HCT116 (cell line): ENCODE results near the gene ANKS1A. TPM values are rescaled to one million over a fixed set of nuclear protein-coding genes. Genes with fewer than 3 reads are reported as not detected.

ENCODE experiments used
- ATAC-seq: fragments of 200-7000 bp; cut with Tn5 transposase; 2 replicates; pipeline ENCODE4 v1.9.1; 2020; ENCODE audit warnings: mild to moderate bottlenecking, moderate library complexity
- BruUV-seq: library from RNA; stranded (reverse); fragments of 400-500 nt; replicated peaks from 2 replicates; lab custom pipeline; 2021; lab: Mats Ljungman, UMichigan
- CTCF ChIA-PET: fragments of 300-600 bp; sonication (Branson Sonifier 250); formaldehyde crosslinking; loops from one replicate; lab custom pipeline; 2021; ENCODE audit warnings: antibody characterized with exemption; lab: Charles Lee
- POLR2A ChIA-PET: fragments of 300-600, 350-600 bp; sonication (Branson Sonifier 250); formaldehyde crosslinking; loops from one replicate; lab custom pipeline; 2021; ENCODE audit warnings: antibody characterized with exemption; lab: Charles Lee
- RAD21 ChIA-PET, 2 experiments: fragments of 300-600 bp; sonication (Branson Sonifier 250); formaldehyde crosslinking; loops; one replicate each; lab custom pipeline; 2023; ENCODE audit warnings: low total read pairs in 2 of 2; ENCODE audit not compliant: uncharacterized antibody in 2 of 2, unreplicated experiment in 2 of 2, low non-redundant PET in 1 of 2; lab: Charles Lee
- DNase-seq: peaks from one replicate; pipeline ENCODE4 v3.0.0-alpha.2; 2010; ENCODE audit warnings: low read depth, low spot score
- H2AFZ ChIP-seq: fragments of 200-600 bp; shearing (Covaris generic), sonication (generic); 2 replicates; pipeline ENCODE4 v1.6.1; 2017; ENCODE audit warnings: low read depth, mixed run types, mixed read lengths, antibody characterized with exemption, low read length; ENCODE audit not compliant: poor library complexity, severe bottlenecking
- H3K27ac ChIP-seq: 2 replicates; pipeline ENCODE4 v1.5.1; 2012; ENCODE audit warnings: low read depth, low read length
- H3K27me3 ChIP-seq: fragments of 200-600 bp; sonication (generic); 2 replicates; pipeline ENCODE4 v1.6.1; 2016; ENCODE audit warnings: mixed run types, low read length, mixed read lengths; ENCODE audit not compliant: insufficient read depth
- H3K36me3 ChIP-seq, 2 experiments: fragments of 200-500 bp in 1 of 2; fragments of 200-600 bp in 1 of 2; sonication (Bioruptor generic) in 1 of 2; sonication (generic) in 1 of 2; 2 replicates each; pipeline versions ENCODE4 v1.5.1 to v1.6.1; 2014 to 2016; ENCODE audit warnings: low read length in 2 of 2, inconsistent platforms in 1 of 2, mixed read lengths in 1 of 2, mixed run types in 1 of 2; ENCODE audit not compliant: insufficient read depth in 2 of 2, control insufficient read depth in 1 of 2
- H3K4me1 ChIP-seq, 2 experiments: fragments of 200-600 bp in 1 of 2; sonication (generic) in 1 of 2; 2 replicates each; pipeline versions ENCODE4 v1.5.1 to v1.6.1; 2012 to 2017; ENCODE audit warnings: low read length in 2 of 2, inconsistent platforms in 1 of 2, mild to moderate bottlenecking in 1 of 2, mixed read lengths in 1 of 2, mixed run types in 1 of 2, moderate library complexity in 1 of 2; ENCODE audit not compliant: insufficient read depth in 2 of 2, control insufficient read depth in 1 of 2
- H3K4me2 ChIP-seq: fragments of 200-600 bp; sonication (generic); 2 replicates; pipeline ENCODE4 v1.6.1; 2017; ENCODE audit warnings: mixed run types, low read length, mixed read lengths
- H3K4me3 ChIP-seq, 2 experiments: fragments of 200-600 bp in 1 of 2; sonication (generic) in 1 of 2; replicated peaks in 1 of 2; 2 replicates each; pipeline ENCODE4 v1.5.1; 2011 to 2016; ENCODE audit warnings: low read length in 2 of 2, control low read depth in 1 of 2, low read depth in 1 of 2, mild to moderate bottlenecking in 1 of 2, mixed read lengths in 1 of 2, mixed run types in 1 of 2
- H3K79me2 ChIP-seq: fragments of 200-600 bp; sonication (generic); 2 replicates; pipeline ENCODE4 v1.6.1; 2017; ENCODE audit warnings: mild to moderate bottlenecking, mixed run types, low read length, moderate library complexity, mixed read lengths; ENCODE audit not compliant: insufficient read depth
- H3K9ac ChIP-seq: fragments of 200-600 bp; sonication (generic); 2 replicates; pipeline ENCODE4 v1.6.1; 2016; ENCODE audit warnings: low read length, mixed read lengths
- H3K9me2 ChIP-seq: fragments of 200-600 bp; sonication (generic), shearing (Covaris generic); 2 replicates; pipeline ENCODE4 v1.6.1; 2017; ENCODE audit warnings: mixed run types, mild to moderate bottlenecking, moderate library complexity; ENCODE audit not compliant: insufficient read depth
- H3K9me3 ChIP-seq, 2 experiments: fragments of 200-500 bp in 1 of 2; fragments of 200-600 bp in 1 of 2; sonication (Bioruptor generic) in 1 of 2; sonication (generic) in 1 of 2; 2 replicates each; pipeline ENCODE4 v1.6.1; 2014 to 2017; ENCODE audit warnings: low read length in 2 of 2, mixed read lengths in 2 of 2, inconsistent platforms in 1 of 2, low read depth in 1 of 2, mild to moderate bottlenecking in 1 of 2, mixed run types in 1 of 2, moderate library complexity in 1 of 2; ENCODE audit not compliant: control insufficient read depth in 1 of 2, insufficient read depth in 1 of 2
- H4K20me1 ChIP-seq: fragments of 200-600 bp; sonication (generic), shearing (Covaris generic); 2 replicates; pipeline ENCODE4 v1.6.1; 2017; ENCODE audit warnings: mixed run types, mild to moderate bottlenecking, moderate library complexity; ENCODE audit not compliant: insufficient read depth
- CBX3 ChIP-seq: IDR thresholded peaks from 2 replicates; pipeline ENCODE4 v1.6.1; 2012; ENCODE audit warnings: low read depth
- CEBPB ChIP-seq: IDR thresholded peaks from 2 replicates; pipeline ENCODE4 v1.6.1; 2012; ENCODE audit warnings: low read depth
- EGR1 ChIP-seq: IDR thresholded peaks from 2 replicates; pipeline ENCODE4 v1.6.1; 2012; ENCODE audit warnings: low read depth
- ELF1 ChIP-seq: IDR thresholded peaks from 2 replicates; pipeline ENCODE4 v1.6.1; 2012; ENCODE audit warnings: low read depth, borderline replicate concordance
- EZH2phosphoT487 ChIP-seq: fragments of 200-600 bp; IDR thresholded peaks from 2 replicates; pipeline ENCODE4 v1.6.1; 2018; ENCODE audit warnings: antibody characterized with exemption, borderline replicate concordance
- FOSL1 ChIP-seq: IDR thresholded peaks from 2 replicates; pipeline ENCODE4 v1.6.1; 2012; ENCODE audit warnings: low read depth
- JUND ChIP-seq: IDR thresholded peaks from 2 replicates; pipeline ENCODE4 v1.6.1; 2012
- POLR2A ChIP-seq: IDR thresholded peaks from 2 replicates; pipeline ENCODE4 v1.7.0; 2011; ENCODE audit warnings: borderline replicate concordance; ENCODE audit not compliant: insufficient read depth, insufficient read length; ENCODE audit errors: extremely low read depth
- SIN3A ChIP-seq: IDR thresholded peaks from 2 replicates; pipeline ENCODE4 v1.6.1; 2012; ENCODE audit warnings: low read depth
- SP1 ChIP-seq: IDR thresholded peaks from 2 replicates; pipeline ENCODE4 v1.6.1; 2012; ENCODE audit warnings: low read depth
- TCF7L2 ChIP-seq: IDR thresholded peaks from 2 replicates; pipeline ENCODE4 v1.7.0; 2011; ENCODE audit warnings: borderline replicate concordance, inconsistent platforms; ENCODE audit not compliant: insufficient read depth, insufficient read length; ENCODE audit errors: extremely low read depth
- ZFX ChIP-seq: fragments of 450-650 bp; IDR thresholded peaks from 2 replicates; pipeline ENCODE4 v1.6.1; 2017
- ZNF274 ChIP-seq: fragments of 200-500 bp; sonication (Bioruptor generic); IDR thresholded peaks from 2 replicates; pipeline ENCODE4 v1.6.1; 2014; ENCODE audit warnings: mild to moderate bottlenecking, low read depth, low read length, inconsistent platforms
- intact Hi-C: fragments of 100-400 bp; cut with micrococcal nuclease; formaldehyde crosslinking; loops from 2 replicates; pipeline ENCODE4 v1.10.0; 2022
- total RNA-seq: library from RNA; stranded (reverse); gene quantifications from one replicate; pipeline ENCODE4 v1.2.1, GENCODE V29; 2021; ENCODE audit not compliant: unreplicated experiment
- TF ChIP-seq, protein P1 (sequence below): IDR thresholded peaks from 2 replicates; pipeline ENCODE4 v1.6.1; 2012
- TF ChIP-seq, protein P2 (sequence below): IDR thresholded peaks from 2 replicates; pipeline ENCODE4 v1.6.1; 2012; ENCODE audit warnings: low read depth
- TF ChIP-seq, protein P3 (sequence below): IDR thresholded peaks from 2 replicates; pipeline ENCODE4 v1.6.1; 2012

ANKS1A gene
- total RNA-seq, 1 experiment from 2014 or later, result 20.6 TPM

DNA sequence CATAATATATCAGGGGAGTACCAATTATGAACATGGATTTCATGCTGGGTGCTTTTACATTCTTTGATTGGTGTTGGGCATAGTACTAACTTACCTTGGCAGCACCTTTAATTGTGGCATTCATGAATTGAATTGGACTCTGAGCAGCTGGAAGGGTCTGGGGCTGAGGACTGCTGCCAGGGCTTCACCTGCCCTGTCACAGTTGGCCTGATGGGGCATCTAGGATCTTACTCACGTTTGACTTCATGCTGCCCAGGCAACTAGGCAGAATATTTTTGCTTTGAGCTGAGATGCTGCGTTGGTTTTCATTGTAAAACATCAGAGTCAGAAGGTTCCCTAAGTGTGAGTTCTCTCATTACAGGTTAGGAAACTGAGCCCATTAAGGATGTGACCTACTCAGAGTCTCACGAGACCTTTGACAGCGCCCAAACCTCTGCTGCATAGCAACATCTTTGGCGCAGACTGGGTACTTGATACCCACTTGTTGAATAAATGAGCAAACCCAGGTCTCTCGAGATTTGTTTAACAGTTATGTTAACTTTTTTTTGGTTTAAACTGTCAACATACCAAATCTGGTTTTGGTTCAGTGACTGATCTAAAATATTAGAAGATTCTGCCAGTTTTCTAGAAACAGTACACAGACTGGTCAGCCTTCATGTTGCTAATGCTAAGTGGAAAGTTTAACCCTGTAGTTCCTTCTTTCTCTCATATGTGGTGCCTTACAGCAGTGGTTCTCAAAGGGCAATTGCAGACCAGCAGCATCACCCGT, 147.2 kb downstream of the ANKS1A start:
- Histone ChIP-seq H3K27ac (no peak overlapping the region), H3K9me2 (no peaks in the 10 kb centered on the region), H3K9me3 (no peaks in the 10 kb centered on the region), H3K4me3 (no peak overlapping the region), H2AFZ (no peak overlapping the region), H3K9ac (no peak overlapping the region), H3K36me3 (no peaks in the 10 kb centered on the region), H3K79me2 (no peaks in the 10 kb centered on the region), H4K20me1 (no peaks in the 10 kb centered on the region), H3K4me1 (no peaks in the 10 kb centered on the region), H3K4me2 (no peak overlapping the region), H3K27me3 (no peaks in the 10 kb centered on the region)
- ATAC-seq (no peak), DNase-seq (no peak)
- ChIA-PET RAD21 (no interaction called here), POLR2A (no interaction called here), CTCF (no interaction called here)
- no TSS peak for BruUV-seq
- intact Hi-C loops, result no loop called here
- TF ChIP-seq SIN3A, result no peak
- no peak for TF ChIP-seq JUND
- TF ChIP-seq POLR2A, result no peak
- TF ChIP-seq FOSL1, result no peak
- no peak for TF ChIP-seq ZFX
- no peak for TF ChIP-seq SP1
- no peak for TF ChIP-seq CEBPB
- no peak for TF ChIP-seq EZH2phosphoT487
- no peak for TF ChIP-seq ELF1
- TF ChIP-seq, protein P1, sequence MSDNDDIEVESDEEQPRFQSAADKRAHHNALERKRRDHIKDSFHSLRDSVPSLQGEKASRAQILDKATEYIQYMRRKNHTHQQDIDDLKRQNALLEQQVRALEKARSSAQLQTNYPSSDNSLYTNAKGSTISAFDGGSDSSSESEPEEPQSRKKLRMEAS, result no peak
- no peak for TF ChIP-seq TCF7L2
- TF ChIP-seq, protein P2, sequence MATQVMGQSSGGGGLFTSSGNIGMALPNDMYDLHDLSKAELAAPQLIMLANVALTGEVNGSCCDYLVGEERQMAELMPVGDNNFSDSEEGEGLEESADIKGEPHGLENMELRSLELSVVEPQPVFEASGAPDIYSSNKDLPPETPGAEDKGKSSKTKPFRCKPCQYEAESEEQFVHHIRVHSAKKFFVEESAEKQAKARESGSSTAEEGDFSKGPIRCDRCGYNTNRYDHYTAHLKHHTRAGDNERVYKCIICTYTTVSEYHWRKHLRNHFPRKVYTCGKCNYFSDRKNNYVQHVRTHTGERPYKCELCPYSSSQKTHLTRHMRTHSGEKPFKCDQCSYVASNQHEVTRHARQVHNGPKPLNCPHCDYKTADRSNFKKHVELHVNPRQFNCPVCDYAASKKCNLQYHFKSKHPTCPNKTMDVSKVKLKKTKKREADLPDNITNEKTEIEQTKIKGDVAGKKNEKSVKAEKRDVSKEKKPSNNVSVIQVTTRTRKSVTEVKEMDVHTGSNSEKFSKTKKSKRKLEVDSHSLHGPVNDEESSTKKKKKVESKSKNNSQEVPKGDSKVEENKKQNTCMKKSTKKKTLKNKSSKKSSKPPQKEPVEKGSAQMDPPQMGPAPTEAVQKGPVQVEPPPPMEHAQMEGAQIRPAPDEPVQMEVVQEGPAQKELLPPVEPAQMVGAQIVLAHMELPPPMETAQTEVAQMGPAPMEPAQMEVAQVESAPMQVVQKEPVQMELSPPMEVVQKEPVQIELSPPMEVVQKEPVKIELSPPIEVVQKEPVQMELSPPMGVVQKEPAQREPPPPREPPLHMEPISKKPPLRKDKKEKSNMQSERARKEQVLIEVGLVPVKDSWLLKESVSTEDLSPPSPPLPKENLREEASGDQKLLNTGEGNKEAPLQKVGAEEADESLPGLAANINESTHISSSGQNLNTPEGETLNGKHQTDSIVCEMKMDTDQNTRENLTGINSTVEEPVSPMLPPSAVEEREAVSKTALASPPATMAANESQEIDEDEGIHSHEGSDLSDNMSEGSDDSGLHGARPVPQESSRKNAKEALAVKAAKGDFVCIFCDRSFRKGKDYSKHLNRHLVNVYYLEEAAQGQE, result no peak
- TF ChIP-seq CBX3, result no peak
- no peak for TF ChIP-seq ZNF274
- TF ChIP-seq, protein P3, sequence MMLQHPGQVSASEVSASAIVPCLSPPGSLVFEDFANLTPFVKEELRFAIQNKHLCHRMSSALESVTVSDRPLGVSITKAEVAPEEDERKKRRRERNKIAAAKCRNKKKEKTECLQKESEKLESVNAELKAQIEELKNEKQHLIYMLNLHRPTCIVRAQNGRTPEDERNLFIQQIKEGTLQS, result no peak
- no peak for TF ChIP-seq EGR1
